HG02610 (cell line): ENCODE results near the gene PSMB4.
"Not testable (repeated sequence)": the region's sequence is repeated elsewhere in the genome, so short reads cannot be mapped to it uniquely, and the experiment has no call there.

Source experiments
- ATAC-seq: cut with Tn5 transposase; IDR thresholded peaks from one replicate; pipeline ENCODE4 v1.9.1; 2021; ENCODE audit warnings: mild to moderate bottlenecking, moderate library complexity; ENCODE audit not compliant: unreplicated experiment

Gene PSMB4

GRCh38 chr1:151399324-151400171, at the start of gene PSMB4:
TSS of gene PSMB4 (plus strand) at chr1:151399573. CDS start at chr1:151399588, 15 bp downstream.
- peak; percentile 86 for ATAC-seq

GRCh38 chr1:151350323-151350722, 49.0 kb upstream of the PSMB4 start:
- ATAC-seq = not testable (repeated sequence)

- no peak for ATAC-seq
Measured at GRCh38 chr1:151352021-151352718, 47.2 kb upstream of the PSMB4 start.

GRCh38 chr1:151356696-151357095, 42.7 kb upstream of the PSMB4 start:
- ATAC-seq = no peak

- ATAC-seq = no peak
Measured at GRCh38 chr1:151361883-151362282, 37.5 kb upstream of the PSMB4 start.

GRCh38 chr1:151362308-151363155, 36.8 kb upstream of the PSMB4 start:
- no peak for ATAC-seq

- no peak for ATAC-seq
Measured at GRCh38 chr1:151364996-151365395, 34.4 kb upstream of the PSMB4 start.

- no peak for ATAC-seq
Measured at GRCh38 chr1:151367658-151368392, 31.5 kb upstream of the PSMB4 start.

- ATAC-seq = no peak
Measured at GRCh38 chr1:151368393-151369301, 30.7 kb upstream of the PSMB4 start.

- ATAC-seq = no peak
Measured at GRCh38 chr1:151369302-151369610, 30.1 kb upstream of the PSMB4 start.

- no peak for ATAC-seq
Measured at GRCh38 chr1:151369621-151370048, 29.7 kb upstream of the PSMB4 start.

GRCh38 chr1:151370211-151370911, 29.0 kb upstream of the PSMB4 start:
- ATAC-seq = no peak

- ATAC-seq = no peak
Measured at GRCh38 chr1:151371370-151372057, 27.9 kb upstream of the PSMB4 start.

- ATAC-seq = no peak
Measured at GRCh38 chr1:151372058-151372934, 27.1 kb upstream of the PSMB4 start, which contains the start of gene SELENBP1. TSS of gene SELENBP1 (minus strand) at chr1:151372705. CDS start at chr1:151372641, 64 bp downstream.

- ATAC-seq = no peak
Measured at GRCh38 chr1:151373196-151373595, 26.2 kb upstream of the PSMB4 start.

GRCh38 chr1:151377150-151377884, 22.1 kb upstream of the PSMB4 start:
- ATAC-seq = no peak

- no peak for ATAC-seq
Measured at GRCh38 chr1:151384584-151384983, 14.8 kb upstream of the PSMB4 start.
